Tibial artery (tissue), 4 donors: ENCODE results near the gene RALGAPA2.

Experiments used
- DNase-seq, 2 donors: peaks; one replicate each; pipeline ENCODE4 v3.0.0-alpha.2; 2019
- H3K27ac ChIP-seq, 2 donors: fragments of 200-600 bp; sonication (generic) in 1 of 2; 1 replicate in 1 of 2; 2 replicates in 1 of 2; pipeline ENCODE4 v1.5.1; 2018 to 2019; ENCODE audit warnings: mild to moderate bottlenecking in 1 of 2
- H3K27me3 ChIP-seq, 2 donors: fragments of 200-600 bp; sonication (generic) in 1 of 2; one replicate each; pipeline versions ENCODE4 v1.5.1 to v1.6.0; 2016 to 2019
- H3K36me3 ChIP-seq, 3 donors: fragments of 200-600 bp; sonication (generic) in 2 of 3; one replicate each; pipeline ENCODE4 v1.5.1; 2016 to 2019; ENCODE audit warnings: mild to moderate bottlenecking in 2 of 3
- H3K4me1 ChIP-seq, 4 donors: fragments of 200-600 bp; sonication (generic) in 2 of 4; 1 replicate in 3 of 4; 2 replicates in 1 of 4; pipeline ENCODE4 v1.5.1; 2016 to 2019
- H3K4me3 ChIP-seq, 2 donors: fragments of 200-600 bp; sonication (generic) in 1 of 2; 1 replicate in 1 of 2; 2 replicates in 1 of 2; pipeline ENCODE4 v1.5.1; 2018 to 2019; ENCODE audit warnings: mild to moderate bottlenecking in 2 of 2
- H3K9me3 ChIP-seq, 3 donors: fragments of 200-600 bp; sonication (generic) in 1 of 3; one replicate each; pipeline ENCODE4 v1.5.1; 2016 to 2019
- intact Hi-C: fragments of 100-400 bp; cut with DNase I; formaldehyde crosslinking; loops from one replicate; pipeline ENCODE4 v1.15.0; 2023; ENCODE audit warnings: low total_unique reads
- TF ChIP-seq, protein P1 (sequence below), 2 experiments: fragments of 200-600 bp in 1 of 2; fragments of 450-650 bp in 1 of 2; IDR thresholded peaks; one replicate each; pipeline ENCODE4 v1.5.1; 2017 to 2019; ENCODE audit warnings: antibody characterized with exemption in 2 of 2, mild to moderate bottlenecking in 1 of 2, moderate library complexity in 1 of 2

RALGAPA2 gene

DNA sequence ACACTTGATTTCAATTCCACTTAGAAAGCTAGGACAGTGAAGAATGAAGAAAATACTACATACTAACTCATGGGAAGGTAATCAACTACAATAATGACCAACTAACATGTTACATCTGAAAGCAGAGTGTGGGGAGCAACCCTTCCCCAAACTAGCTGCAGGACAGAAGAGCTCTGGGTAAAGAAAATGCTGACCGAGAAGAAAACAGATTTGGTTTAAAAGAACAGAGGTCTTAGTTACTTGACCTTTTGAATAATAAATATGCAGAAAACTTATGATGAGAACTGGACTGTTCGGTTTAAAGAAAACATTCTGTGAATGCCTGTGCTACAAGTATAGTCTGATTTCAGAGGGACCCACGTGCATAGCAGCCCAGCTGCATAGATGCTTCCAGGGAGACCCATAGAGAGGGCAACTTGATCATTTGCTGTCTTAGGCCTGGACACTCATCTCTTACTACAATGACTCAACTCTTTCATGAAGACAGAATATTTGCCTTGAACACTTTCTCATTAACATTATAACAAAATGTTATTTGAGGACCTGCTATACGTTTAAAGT lies 53.5 kb downstream of the RALGAPA2 start:
- Histone ChIP-seq H3K4me1 (peaks cover 0 to 14% (median 0%) of the 10 kb centered on the region in 4 donors), H3K4me3 (no peak overlapping the region), H3K27me3 (no peaks in the 10 kb centered on the region), H3K27ac (no peak overlapping the region), H3K9me3 (no peaks in the 10 kb centered on the region), H3K36me3 (peaks cover 0 to 4% (median 0%) of the 10 kb centered on the region in 3 donors)
- TF ChIP-seq, protein P1, sequence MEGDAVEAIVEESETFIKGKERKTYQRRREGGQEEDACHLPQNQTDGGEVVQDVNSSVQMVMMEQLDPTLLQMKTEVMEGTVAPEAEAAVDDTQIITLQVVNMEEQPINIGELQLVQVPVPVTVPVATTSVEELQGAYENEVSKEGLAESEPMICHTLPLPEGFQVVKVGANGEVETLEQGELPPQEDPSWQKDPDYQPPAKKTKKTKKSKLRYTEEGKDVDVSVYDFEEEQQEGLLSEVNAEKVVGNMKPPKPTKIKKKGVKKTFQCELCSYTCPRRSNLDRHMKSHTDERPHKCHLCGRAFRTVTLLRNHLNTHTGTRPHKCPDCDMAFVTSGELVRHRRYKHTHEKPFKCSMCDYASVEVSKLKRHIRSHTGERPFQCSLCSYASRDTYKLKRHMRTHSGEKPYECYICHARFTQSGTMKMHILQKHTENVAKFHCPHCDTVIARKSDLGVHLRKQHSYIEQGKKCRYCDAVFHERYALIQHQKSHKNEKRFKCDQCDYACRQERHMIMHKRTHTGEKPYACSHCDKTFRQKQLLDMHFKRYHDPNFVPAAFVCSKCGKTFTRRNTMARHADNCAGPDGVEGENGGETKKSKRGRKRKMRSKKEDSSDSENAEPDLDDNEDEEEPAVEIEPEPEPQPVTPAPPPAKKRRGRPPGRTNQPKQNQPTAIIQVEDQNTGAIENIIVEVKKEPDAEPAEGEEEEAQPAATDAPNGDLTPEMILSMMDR (IDR thresholded peaks at IDR 0.05): no peak
- no peak for DNase-seq
- intact Hi-C loops: no loop called here

DNA sequence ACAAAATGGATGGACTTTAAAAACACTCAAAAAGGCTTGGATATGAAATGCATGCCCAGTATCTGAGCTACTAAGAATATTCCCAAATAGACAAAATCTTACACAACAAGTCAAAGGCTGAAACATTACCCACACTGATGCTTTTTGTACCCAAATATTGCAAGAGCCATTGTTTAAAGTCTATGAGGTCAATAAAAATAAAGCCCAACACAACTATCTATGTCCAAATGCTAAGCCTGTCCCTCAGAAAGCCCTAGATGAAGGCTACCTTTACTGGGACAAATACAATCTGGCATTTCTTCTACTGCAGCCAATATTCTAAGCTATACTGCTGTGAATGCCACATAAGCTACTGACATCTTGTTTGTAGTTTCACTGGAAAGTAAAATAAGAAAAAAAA lies 54.3 kb downstream of the RALGAPA2 start:
- Histone ChIP-seq H3K4me1 (peaks cover 0 to 14% (median 0%) of the 10 kb centered on the region in 4 donors), H3K36me3 (peaks cover 0 to 4% (median 0%) of the 10 kb centered on the region in 3 donors), H3K27me3 (no peaks in the 10 kb centered on the region), H3K4me3 (no peak overlapping the region), H3K9me3 (no peaks in the 10 kb centered on the region), H3K27ac (no peak overlapping the region)
- intact Hi-C loops: no loop called here
- DNase-seq: no peak
- TF ChIP-seq, protein P1 (IDR thresholded peaks at IDR 0.05): no peak

- Histone ChIP-seq H3K36me3 (peaks cover 0 to 4% (median 0%) of the 10 kb centered on the region in 3 donors), H3K9me3 (no peaks in the 10 kb centered on the region), H3K27ac (no peak overlapping the region), H3K4me1 (peaks cover 0 to 14% (median 0%) of the 10 kb centered on the region in 4 donors), H3K4me3 (no peak overlapping the region), H3K27me3 (no peaks in the 10 kb centered on the region)
- intact Hi-C loops: no loop called here
- TF ChIP-seq, protein P1 (IDR thresholded peaks at IDR 0.05): no peak
- no peak for DNase-seq
These were observed 55.4 kb downstream of the RALGAPA2 start for GRCh38 chr20:20657092-20657491.

DNA sequence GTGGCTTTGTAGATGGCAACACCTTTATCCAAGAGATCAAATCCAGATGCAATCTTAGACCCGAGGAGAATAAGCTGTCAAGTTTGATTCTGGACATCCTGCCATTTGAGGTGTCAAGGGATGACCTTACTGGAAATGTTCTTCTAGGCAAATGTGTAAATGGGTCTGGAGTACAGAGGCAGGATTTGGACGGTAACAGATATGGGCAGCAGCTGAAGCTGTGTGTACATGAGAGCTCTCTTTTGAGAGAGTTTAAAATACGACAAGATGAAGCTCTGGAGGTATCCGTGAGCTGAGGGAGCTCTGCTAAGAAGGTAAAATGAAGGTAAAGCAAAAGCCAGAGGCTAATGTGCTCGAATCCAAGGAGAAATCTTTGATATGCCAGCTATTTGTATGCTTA lies 56.6 kb downstream of the RALGAPA2 start:
- intact Hi-C loops: no loop called here
- Histone ChIP-seq H3K9me3 (no peaks in the 10 kb centered on the region), H3K27me3 (no peaks in the 10 kb centered on the region), H3K36me3 (no peaks in the 10 kb centered on the region), H3K4me3 (no peak overlapping the region), H3K4me1 (peaks cover 0 to 14% (median 0%) of the 10 kb centered on the region in 4 donors), H3K27ac (no peak overlapping the region)
- TF ChIP-seq, protein P1 (IDR thresholded peaks at IDR 0.05): no peak
- DNase-seq: no peak

DNA sequence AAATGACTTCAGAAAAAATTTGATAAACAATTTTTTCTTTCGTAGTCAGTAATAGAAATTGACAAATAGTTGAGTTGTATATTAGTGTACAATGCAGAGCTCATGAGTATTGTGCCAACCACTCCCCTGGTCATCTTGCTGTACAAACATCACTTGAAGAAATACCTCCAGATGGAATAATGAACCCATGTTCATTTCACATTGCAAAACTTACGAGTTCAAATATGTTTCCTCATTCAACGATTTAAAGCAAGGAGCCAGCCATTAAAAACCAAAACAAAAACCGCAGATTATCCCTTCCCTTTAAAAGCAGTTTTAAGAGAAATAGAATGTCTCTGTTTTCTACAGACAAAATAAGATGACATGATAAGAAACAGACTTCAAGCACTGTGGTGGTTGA lies 62.5 kb downstream of the RALGAPA2 start:
- peaks cover 0 to 7% (median 0%) of the 10 kb centered on the region in 3 donors for H3K36me3 ChIP-seq
- TF ChIP-seq, protein P1 (IDR thresholded peaks at IDR 0.05): no peak
- H3K4me3 ChIP-seq: no peak overlapping the region
- H3K27me3 ChIP-seq: no peaks in the 10 kb centered on the region
- no peak overlapping the region for H3K27ac ChIP-seq
- DNase-seq: no peak
- intact Hi-C loops: no loop called here
- H3K9me3 ChIP-seq: no peaks in the 10 kb centered on the region
- H3K4me1 ChIP-seq: no peaks in the 10 kb centered on the region

GRCh38 chr20:20643927-20644326 lies 68.5 kb downstream of the RALGAPA2 start:
- no peaks in the 10 kb centered on the region for H3K27me3 ChIP-seq
- no peak overlapping the region for H3K27ac ChIP-seq
- H3K36me3 ChIP-seq: peaks cover 5 to 23% (median 18%) of the 10 kb centered on the region in 3 donors
- TF ChIP-seq, protein P1 (IDR thresholded peaks at IDR 0.05): no peak
- no peak overlapping the region for H3K4me3 ChIP-seq
- H3K4me1 ChIP-seq: peaks cover 0 to 7% (median 0%) of the 10 kb centered on the region in 4 donors
- intact Hi-C loops: no loop called here
- no peaks in the 10 kb centered on the region for H3K9me3 ChIP-seq
- no peak for DNase-seq
